Esophagus squamous epithelium (tissue), 5 donors: ENCODE measurements around the gene MAGEA3. TPM values are rescaled to one million over a fixed set of nuclear protein-coding genes. Genes with fewer than 3 reads are reported as not detected.
"Not testable (repeated sequence)": the region's sequence is repeated elsewhere in the genome, so short reads cannot be mapped to it uniquely, and the experiment has no call there.

Experiments
- DNase-seq: peaks from one replicate; lab custom pipeline; 2025; lab: John Stamatoyannopoulos, UW
- H3K27ac ChIP-seq, 4 donors: fragments of 200-600 bp; sonication (generic); one replicate each; pipeline ENCODE4 v1.5.1; 2016 to 2019; ENCODE audit warnings: mild to moderate bottlenecking in 1 of 4
- H3K27me3 ChIP-seq, 4 donors: fragments of 200-600 bp; sonication (generic); 1 replicate in 3 of 4; 2 replicates in 1 of 4; pipeline versions ENCODE4 v1.5.1 to v1.6.0; 2017 to 2021; ENCODE audit warnings: antibody characterized with exemption in 1 of 4
- H3K36me3 ChIP-seq, 3 donors: fragments of 200-600 bp; sonication (generic); one replicate each; pipeline ENCODE4 v1.5.1; 2016 to 2019
- H3K4me1 ChIP-seq, 3 donors: fragments of 200-600 bp; sonication (generic); one replicate each; pipeline ENCODE4 v1.5.1; 2017 to 2019
- H3K4me3 ChIP-seq, 4 donors: fragments of 200-600 bp; sonication (generic); 1 replicate in 3 of 4; 2 replicates in 1 of 4; pipeline ENCODE4 v1.5.1; 2016 to 2019; ENCODE audit warnings: mild to moderate bottlenecking in 2 of 4, moderate library complexity in 1 of 4
- H3K9me3 ChIP-seq, 3 donors: fragments of 200-600 bp; sonication (generic); one replicate each; pipeline ENCODE4 v1.5.1; 2016 to 2019
- CTCF ChIP-seq, 6 experiments: fragments of 450-650 bp in 4 of 6; fragments of 200-600 bp in 2 of 6; sonication (generic) in 2 of 6; IDR thresholded peaks; one replicate each; pipeline ENCODE4 v1.5.1; 2016 to 2019; ENCODE audit warnings: antibody characterized with exemption in 6 of 6, mild to moderate bottlenecking in 4 of 6, moderate library complexity in 4 of 6
- POLR2A ChIP-seq, 4 donors: fragments of 450-650 bp; IDR thresholded peaks; one replicate each; pipeline ENCODE4 v1.6.1; 2017; ENCODE audit warnings: antibody characterized with exemption in 4 of 4, mild to moderate bottlenecking in 4 of 4, moderate library complexity in 3 of 4
- WGBS, 2 donors: methylation state at CpG; one replicate each; pipeline ENCODE4 v1.1.5; 2018; 5-methylcytosine and 5-hydroxymethylcytosine counted together
- intact Hi-C: fragments of 100-400 bp; cut with DNase I; formaldehyde crosslinking; loops from one replicate; pipeline ENCODE4 v1.15.0; 2022
- total RNA-seq, 4 donors: library from RNA; depleted of rRNA; stranded (reverse); fragments of >200 nt; gene quantifications; one replicate each; pipeline ENCODE4 v1.1.0, GENCODE V29; 2016
- donor health status: DM: yes; HTN: yes; CAD: no.

The MAGEA3 gene, protein sequence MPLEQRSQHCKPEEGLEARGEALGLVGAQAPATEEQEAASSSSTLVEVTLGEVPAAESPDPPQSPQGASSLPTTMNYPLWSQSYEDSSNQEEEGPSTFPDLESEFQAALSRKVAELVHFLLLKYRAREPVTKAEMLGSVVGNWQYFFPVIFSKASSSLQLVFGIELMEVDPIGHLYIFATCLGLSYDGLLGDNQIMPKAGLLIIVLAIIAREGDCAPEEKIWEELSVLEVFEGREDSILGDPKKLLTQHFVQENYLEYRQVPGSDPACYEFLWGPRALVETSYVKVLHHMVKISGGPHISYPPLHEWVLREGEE
- not detected for total RNA-seq

DNA sequence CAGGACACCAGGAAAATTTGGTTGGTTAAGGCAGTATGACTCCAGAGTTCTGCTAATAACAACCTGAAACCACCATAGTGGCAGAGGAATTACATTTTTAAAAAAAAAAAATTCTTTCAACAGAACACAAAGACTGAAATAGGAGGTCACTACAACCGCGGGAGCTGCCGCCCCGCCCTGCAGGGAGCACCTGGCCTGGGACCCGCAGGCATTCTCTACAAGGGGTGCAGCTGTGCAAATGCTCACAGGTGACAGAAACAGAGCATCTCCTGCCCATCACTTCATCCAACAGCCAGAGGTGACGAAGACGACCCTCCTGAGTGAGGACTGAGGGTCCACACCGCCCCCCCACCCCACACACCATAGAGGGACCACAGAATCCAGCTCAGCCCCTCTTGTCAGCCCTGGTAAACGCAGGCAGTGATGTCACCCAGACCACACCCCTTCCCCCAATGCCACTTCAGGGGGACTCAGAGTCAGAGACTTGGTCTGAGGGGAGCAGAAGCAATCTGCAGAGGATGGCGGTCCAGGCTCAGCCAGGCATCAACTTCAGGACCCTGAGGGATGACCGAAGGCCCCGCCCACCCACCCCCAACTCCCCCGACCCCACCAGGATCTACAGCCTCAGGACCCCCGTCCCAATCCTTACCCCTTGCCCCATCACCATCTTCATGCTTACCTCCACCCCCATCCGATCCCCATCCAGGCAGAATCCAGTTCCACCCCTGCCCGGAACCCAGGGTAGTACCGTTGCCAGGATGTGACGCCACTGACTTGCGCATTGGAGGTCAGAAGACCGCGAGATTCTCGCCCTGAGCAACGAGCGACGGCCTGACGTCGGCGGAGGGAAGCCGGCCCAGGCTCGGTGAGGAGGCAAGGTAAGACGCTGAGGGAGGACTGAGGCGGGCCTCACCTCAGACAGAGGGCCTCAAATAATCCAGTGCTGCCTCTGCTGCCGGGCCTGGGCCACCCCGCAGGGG is at the start of gene MAGEA3:
Gene MAGEA3 (plus strand): TSS at position 843 of the 980 bp plus-strand sequence. CDS start 2,039 bp downstream, outside the sequence.
- H3K36me3 ChIP-seq, H3K9me3 ChIP-seq, H3K27me3 ChIP-seq, H3K4me1 ChIP-seq, intact Hi-C loops, DNase-seq, H3K4me3 ChIP-seq, H3K27ac ChIP-seq: not testable (repeated sequence)
- WGBS, 2 donors, result no CpG with 5 or more reads among the region's 34 CpGs

DNA sequence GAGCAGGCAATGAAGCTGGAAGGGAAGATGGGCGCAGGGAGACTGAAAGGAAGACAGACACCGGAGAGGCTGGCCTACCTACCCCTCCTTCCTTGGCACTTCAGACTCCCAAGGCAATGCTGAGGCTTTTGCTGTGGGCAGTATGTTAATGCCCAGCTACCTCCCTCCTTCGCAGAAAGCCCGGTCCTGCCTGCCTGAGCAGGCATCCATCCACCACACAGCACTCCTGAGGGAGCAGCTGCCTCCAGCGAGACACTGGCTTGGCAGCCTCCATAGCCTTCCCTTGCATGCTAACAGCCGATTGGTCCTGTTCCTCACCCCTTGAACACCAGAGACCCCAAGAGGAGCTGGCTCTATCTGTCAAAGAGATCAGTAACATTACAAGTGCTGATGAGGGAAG is 46.5 kb upstream of the MAGEA3 start:
- WGBS, 2 donors, result 72 to 89% methylated on average over 3 to 5 of the region's 6 CpGs
- Histone ChIP-seq H3K36me3 (no peaks in the 10 kb centered on the region), H3K4me1 (no peaks in the 10 kb centered on the region), H3K4me3 (no peak overlapping the region), H3K9me3 (no peaks in the 10 kb centered on the region), H3K27ac (no peak overlapping the region), H3K27me3 (no peaks in the 10 kb centered on the region)
- DNase-seq, result no peak
- TF ChIP-seq POLR2A (IDR thresholded peaks at IDR 0.05) (no peak), CTCF (IDR thresholded peaks at IDR 0.05) (no peak)
- intact Hi-C loops, result no loop called here

DNA sequence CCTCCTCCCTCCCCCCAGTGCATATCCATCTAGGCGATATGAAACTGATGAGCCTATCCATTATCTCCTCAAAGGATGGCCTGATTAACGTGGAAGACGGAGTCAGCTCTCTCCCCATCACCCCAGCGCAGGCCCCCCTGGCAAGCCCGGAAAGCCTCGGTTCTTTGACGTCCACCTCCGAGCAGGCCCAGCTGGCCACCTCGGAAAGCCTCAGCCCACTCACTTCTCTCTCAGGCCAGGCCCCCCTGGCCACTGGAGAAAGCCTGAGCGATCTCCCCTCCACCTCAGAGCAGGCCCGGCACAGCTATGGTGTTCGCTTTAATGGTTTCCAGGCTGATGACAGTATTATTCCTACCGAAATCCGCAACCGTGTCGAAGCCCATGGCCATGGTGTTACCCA is 46.1 kb upstream of the MAGEA3 start:
- no peak overlapping the region for H3K4me3 ChIP-seq
- no peaks in the 10 kb centered on the region for H3K27me3 ChIP-seq
- no peak overlapping the region for H3K27ac ChIP-seq
- no peak for TF ChIP-seq CTCF (IDR thresholded peaks at IDR 0.05)
- no peak for TF ChIP-seq POLR2A (IDR thresholded peaks at IDR 0.05)
- H3K4me1 ChIP-seq, result no peaks in the 10 kb centered on the region
- no peaks in the 10 kb centered on the region for H3K36me3 ChIP-seq
- intact Hi-C loops, result no loop called here
- H3K9me3 ChIP-seq, result no peaks in the 10 kb centered on the region
- 79 to 90% methylated on average over 4 to 6 of the region's 16 CpGs for WGBS, 2 donors
- no peak for DNase-seq

- DNase-seq, result no peak
- intact Hi-C loops, result no loop called here
- H3K9me3 ChIP-seq, result no peaks in the 10 kb centered on the region
- WGBS, 2 donors, result 54 to 83% methylated on average over 2 to 4 of the region's 4 CpGs
- H3K27ac ChIP-seq, result no peak overlapping the region
- TF ChIP-seq POLR2A (IDR thresholded peaks at IDR 0.05), result no peak
- TF ChIP-seq CTCF (IDR thresholded peaks at IDR 0.05), result no peak
- no peak overlapping the region for H3K4me3 ChIP-seq
- no peaks in the 10 kb centered on the region for H3K27me3 ChIP-seq
- H3K36me3 ChIP-seq, result no peaks in the 10 kb centered on the region
- H3K4me1 ChIP-seq, result no peaks in the 10 kb centered on the region
These were observed 42.5 kb upstream of the MAGEA3 start for GRCh38 chrX:152656087-152656486.

DNA sequence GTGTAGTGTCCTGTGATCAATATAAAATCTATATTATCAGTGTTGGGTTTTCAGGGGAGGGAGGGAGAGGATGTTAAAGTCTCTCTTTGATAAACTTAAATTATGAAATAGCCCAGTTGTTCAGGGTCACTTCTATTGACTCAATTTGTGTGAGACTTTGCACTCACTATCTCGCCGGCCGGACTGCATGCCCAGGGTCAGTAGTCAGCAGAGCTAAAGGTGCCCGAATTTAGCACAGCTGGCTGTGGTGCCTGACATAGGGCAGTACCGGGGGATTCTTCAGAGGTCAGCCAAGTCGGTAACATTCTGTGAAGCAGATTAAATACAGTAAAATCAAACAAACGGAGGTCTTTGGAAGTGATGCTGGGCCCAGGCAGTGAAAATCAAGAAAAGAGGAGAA is 41.7 kb upstream of the MAGEA3 start:
- H3K4me3 ChIP-seq, result no peak overlapping the region
- H3K9me3 ChIP-seq, result no peaks in the 10 kb centered on the region
- no peaks in the 10 kb centered on the region for H3K27me3 ChIP-seq
- WGBS, 2 donors, result 76 to 78% methylated on average over 3 to 7 of the region's 7 CpGs
- H3K36me3 ChIP-seq, result no peaks in the 10 kb centered on the region
- no peak for TF ChIP-seq POLR2A (IDR thresholded peaks at IDR 0.05)
- no peak for TF ChIP-seq CTCF (IDR thresholded peaks at IDR 0.05)
- intact Hi-C loops, result no loop called here
- no peak overlapping the region for H3K27ac ChIP-seq
- no peaks in the 10 kb centered on the region for H3K4me1 ChIP-seq
- no peak for DNase-seq
